ENCODE measurements around the gene BTF3L4.

BTF3L4 gene

DNA sequence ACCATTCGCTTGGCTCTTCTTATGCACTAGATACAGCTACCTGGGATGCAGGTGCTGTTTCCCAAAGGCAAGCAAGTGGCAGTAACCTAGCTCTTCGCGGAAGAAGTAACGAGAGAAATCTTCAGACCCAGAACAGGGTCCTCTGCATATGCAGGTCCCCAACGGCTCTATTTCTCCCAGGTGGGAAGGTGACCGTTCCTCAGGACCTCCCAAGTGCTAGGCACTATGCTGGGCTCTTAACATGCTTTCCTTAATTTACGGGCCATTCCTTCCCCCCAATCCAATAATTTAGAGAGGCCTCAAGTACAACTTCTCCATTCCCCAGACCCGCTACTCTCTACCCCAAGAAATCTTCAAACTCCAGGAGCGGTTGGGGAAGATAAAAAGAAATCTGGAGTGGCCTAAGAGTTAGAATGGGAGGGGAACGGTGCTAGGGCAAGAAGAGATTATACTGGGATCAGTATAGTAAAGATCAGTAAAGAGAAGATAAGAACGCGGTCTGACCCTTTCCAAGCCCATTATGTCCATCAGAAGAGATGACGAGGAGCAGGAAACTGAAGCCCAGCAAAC is 1.5 kb upstream of the BTF3L4 start:
- Histone ChIP-seq H3K4me3 (ENCODE audit: low read depth, low read length) (peak overlapping the region; percentile 91), H3K9me3 (no peaks in the 10 kb centered on the region), H3K36me3 (no peaks in the 10 kb centered on the region), H3K27me3 (no peaks in the 10 kb centered on the region), H3K4me1 (no peaks in the 10 kb centered on the region)
- no peak for DNase-seq
- TF ChIP-seq, protein P1, sequence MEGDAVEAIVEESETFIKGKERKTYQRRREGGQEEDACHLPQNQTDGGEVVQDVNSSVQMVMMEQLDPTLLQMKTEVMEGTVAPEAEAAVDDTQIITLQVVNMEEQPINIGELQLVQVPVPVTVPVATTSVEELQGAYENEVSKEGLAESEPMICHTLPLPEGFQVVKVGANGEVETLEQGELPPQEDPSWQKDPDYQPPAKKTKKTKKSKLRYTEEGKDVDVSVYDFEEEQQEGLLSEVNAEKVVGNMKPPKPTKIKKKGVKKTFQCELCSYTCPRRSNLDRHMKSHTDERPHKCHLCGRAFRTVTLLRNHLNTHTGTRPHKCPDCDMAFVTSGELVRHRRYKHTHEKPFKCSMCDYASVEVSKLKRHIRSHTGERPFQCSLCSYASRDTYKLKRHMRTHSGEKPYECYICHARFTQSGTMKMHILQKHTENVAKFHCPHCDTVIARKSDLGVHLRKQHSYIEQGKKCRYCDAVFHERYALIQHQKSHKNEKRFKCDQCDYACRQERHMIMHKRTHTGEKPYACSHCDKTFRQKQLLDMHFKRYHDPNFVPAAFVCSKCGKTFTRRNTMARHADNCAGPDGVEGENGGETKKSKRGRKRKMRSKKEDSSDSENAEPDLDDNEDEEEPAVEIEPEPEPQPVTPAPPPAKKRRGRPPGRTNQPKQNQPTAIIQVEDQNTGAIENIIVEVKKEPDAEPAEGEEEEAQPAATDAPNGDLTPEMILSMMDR (IDR thresholded peaks at IDR 0.05; ENCODE audit: low read depth, low read length) = no peak

DNA sequence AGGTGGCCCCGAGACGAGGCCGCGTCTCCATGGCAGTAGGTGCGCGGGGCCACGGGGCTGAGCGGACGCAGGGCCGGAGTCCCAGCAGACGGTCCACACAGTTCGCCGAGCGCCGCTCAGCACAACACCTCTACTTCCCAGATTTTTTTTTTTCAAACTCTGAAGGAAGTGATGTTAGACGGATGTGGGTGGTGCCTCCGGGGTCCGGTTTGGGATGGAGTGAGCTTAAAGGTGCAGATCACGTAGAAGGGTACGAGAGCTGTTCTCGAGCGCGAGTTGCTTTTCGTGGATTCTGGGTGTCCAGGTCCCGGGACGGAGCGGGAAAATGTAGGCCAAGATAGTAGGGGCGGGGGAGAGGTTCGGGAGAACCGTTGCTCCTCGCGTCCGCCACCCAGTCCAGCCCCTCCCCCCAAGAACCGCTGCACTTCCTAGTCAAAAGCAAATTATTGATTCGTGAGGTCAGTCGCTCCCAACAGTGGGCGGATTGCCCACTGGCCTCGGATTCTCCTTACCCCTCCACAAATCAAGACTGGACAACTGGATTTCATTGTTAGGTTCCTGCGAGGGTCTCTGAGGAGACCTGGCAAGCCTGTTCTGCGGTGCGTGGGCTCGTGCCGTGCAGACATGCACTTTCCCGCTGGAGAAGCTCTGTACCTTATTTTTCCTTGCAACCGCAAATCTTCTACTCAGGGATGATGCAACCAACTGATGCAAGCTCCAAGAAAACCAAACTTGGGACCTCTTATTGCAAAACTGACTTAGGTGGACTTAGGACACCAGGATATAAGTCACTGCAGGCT is 829 bp upstream of the BTF3L4 start, which contains the start of gene TXNDC12:
TXNDC12 (minus strand) TSS at position 126 of the 800 bp plus-strand sequence; CDS start at position 31, 95 bp downstream.
- DNase-seq = peak; percentile 76
- Histone ChIP-seq H3K27me3 (no peaks in the 10 kb centered on the region), H3K9me3 (no peaks in the 10 kb centered on the region), H3K4me1 (no peaks in the 10 kb centered on the region), H3K36me3 (peaks cover 2% of the 10 kb centered on the region), H3K4me3 (ENCODE audit: low read depth, low read length) (peak within 1 kb of the TSS; percentile 91)
- TF ChIP-seq, protein P1 (IDR thresholded peaks at IDR 0.05; ENCODE audit: low read depth, low read length) = no peak

DNA sequence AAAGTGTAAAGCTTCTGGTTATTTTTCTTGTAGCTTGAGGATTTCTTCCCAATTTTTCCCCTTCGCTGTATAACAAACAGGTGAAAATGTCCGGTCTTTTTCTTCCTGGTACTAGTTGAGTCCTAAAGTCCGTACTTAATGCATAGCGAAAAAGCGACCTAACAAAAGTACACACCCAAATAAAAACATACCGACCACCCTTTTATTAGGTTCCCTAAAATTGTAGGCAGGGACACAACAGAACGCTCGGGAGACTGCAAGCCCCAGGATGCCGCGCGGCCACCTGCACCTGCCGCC is 281 bp upstream of the BTF3L4 start:
- TF ChIP-seq, protein P1 (IDR thresholded peaks at IDR 0.05; ENCODE audit: low read depth, low read length) = no peak
- H3K27me3 ChIP-seq = no peaks in the 10 kb centered on the region

DNA sequence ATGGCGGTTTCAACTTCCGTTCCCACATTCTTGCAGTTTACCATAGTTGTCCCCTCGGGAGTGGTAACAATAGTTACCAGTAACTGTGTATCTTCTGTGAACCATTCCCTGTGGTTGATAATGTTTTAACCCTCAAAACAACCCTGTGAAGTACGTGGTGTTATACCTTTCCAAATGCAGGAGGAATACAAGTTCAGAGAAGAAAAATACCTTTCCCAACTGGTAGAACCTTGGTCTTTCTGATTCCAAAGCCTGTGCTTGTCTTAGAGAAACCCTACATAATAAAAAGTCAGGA is 789 bp downstream of the BTF3L4 start:
- no peak for DNase-seq
- no peaks in the 10 kb centered on the region for H3K9me3 ChIP-seq
- peak overlapping the region; percentile 91 for H3K4me3 ChIP-seq (ENCODE audit: low read depth, low read length)
- TF ChIP-seq, protein P1 (IDR thresholded peaks at IDR 0.05; ENCODE audit: low read depth, low read length) = no peak
- H3K4me1 ChIP-seq = no peaks in the 10 kb centered on the region
- H3K36me3 ChIP-seq = peaks cover 10% of the 10 kb centered on the region
- H3K27me3 ChIP-seq = no peaks in the 10 kb centered on the region

More for the DNA sequence above, 281 bp upstream of the BTF3L4 start:
- H3K4me1 ChIP-seq = no peaks in the 10 kb centered on the region
- H3K4me3 ChIP-seq (ENCODE audit: low read depth, low read length) = peak overlapping the region; percentile 91
- no peak for DNase-seq
- H3K36me3 ChIP-seq = peaks cover 7% of the 10 kb centered on the region
- H3K9me3 ChIP-seq = no peaks in the 10 kb centered on the region

DNA sequence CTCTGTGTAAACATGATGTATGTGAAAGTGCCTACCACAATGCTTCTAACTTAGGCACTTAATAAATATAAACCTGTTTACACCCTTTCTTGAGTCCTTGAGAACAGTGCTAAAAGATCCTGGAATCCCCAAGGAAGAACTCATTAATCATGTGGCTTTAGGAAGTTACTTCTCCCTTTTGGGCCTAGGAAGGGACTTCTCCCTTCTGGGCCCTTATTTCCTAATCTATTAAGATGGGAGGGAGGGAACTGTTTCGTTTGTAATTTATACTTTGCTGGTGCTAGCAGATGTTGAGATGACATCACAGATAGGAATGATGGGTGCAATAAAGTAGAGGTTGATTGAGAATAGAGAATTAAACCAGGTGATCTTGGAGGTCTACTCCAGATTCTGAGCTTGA is 1.2 kb downstream of the BTF3L4 start:
- Histone ChIP-seq H3K4me3 (ENCODE audit: low read depth, low read length) (peak overlapping the region; percentile 91), H3K27me3 (no peaks in the 10 kb centered on the region), H3K4me1 (no peaks in the 10 kb centered on the region), H3K36me3 (peaks cover 10% of the 10 kb centered on the region), H3K9me3 (no peaks in the 10 kb centered on the region)
- TF ChIP-seq, protein P1 (IDR thresholded peaks at IDR 0.05; ENCODE audit: low read depth, low read length) = no peak
- no peak for DNase-seq

DNA sequence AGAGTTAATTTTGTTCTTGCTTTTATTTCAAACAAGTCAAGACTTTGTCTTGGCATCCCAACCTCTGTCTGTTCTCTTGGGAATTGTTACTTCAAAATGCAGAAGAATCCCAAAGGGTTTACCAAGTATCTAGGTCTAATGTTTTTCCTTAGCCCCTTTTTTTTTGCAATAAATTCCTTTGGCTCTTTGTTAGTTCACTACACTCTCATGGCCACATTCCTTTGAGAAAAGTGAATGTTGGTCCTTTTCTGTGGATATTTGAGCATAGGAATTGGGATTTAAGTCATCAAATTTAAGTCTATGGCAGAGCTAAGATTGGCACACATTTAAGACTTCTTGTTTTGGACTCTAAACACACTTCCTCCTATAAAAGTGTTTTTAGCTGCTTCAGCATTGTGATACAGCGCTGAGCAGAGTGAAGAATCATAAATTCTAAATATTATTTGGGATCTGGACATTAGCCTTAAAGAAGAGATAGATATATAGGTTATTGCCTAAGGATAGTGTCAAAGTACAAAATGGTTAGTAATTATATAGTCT is 1.9 kb downstream of the BTF3L4 start:
- Histone ChIP-seq H3K27me3 (no peaks in the 10 kb centered on the region), H3K4me3 (ENCODE audit: low read depth, low read length) (peak overlapping the region; percentile 91), H3K9me3 (no peaks in the 10 kb centered on the region), H3K4me1 (no peaks in the 10 kb centered on the region), H3K36me3 (peaks cover 10% of the 10 kb centered on the region)
- TF ChIP-seq, protein P1 (IDR thresholded peaks at IDR 0.05; ENCODE audit: low read depth, low read length) = no peak
- DNase-seq = no peak

Data from BE2C (cell line).